ENCODE data around the gene TRUB1.

GRCh38 chr10:114998993-114999392, 61.0 kb downstream of the TRUB1 start:
- TF ChIP-seq, protein P1, sequence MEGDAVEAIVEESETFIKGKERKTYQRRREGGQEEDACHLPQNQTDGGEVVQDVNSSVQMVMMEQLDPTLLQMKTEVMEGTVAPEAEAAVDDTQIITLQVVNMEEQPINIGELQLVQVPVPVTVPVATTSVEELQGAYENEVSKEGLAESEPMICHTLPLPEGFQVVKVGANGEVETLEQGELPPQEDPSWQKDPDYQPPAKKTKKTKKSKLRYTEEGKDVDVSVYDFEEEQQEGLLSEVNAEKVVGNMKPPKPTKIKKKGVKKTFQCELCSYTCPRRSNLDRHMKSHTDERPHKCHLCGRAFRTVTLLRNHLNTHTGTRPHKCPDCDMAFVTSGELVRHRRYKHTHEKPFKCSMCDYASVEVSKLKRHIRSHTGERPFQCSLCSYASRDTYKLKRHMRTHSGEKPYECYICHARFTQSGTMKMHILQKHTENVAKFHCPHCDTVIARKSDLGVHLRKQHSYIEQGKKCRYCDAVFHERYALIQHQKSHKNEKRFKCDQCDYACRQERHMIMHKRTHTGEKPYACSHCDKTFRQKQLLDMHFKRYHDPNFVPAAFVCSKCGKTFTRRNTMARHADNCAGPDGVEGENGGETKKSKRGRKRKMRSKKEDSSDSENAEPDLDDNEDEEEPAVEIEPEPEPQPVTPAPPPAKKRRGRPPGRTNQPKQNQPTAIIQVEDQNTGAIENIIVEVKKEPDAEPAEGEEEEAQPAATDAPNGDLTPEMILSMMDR (conservative IDR thresholded peaks at IDR 0.05; ENCODE audit: low read length), result no peak
- no peak for TF ChIP-seq EZH2phosphoT487 (IDR thresholded peaks at IDR 0.05; ENCODE audit: borderline replicate concordance, low read depth, low read length)

All from OCI-LY7 (cell line).